Kidney tubule cell (primary cell): Measurements from ENCODE around the gene ZNF518A.

Source experiments
- DNase-seq: peaks from one replicate; pipeline ENCODE4 v3.0.0-alpha.2; 2018; ENCODE audit warnings: low spot score

ZNF518A gene

GRCh38 chr10:96129387-96130325, at the start of gene ZNF518A:
TSS of gene ZNF518A (plus strand) at chr10:96130297. CDS start at chr10:96156323, 26,026 bp downstream.
- peak; percentile 97 for DNase-seq

- no peak for DNase-seq
Measured at GRCh38 chr10:96082153-96082552, 47.9 kb upstream of the ZNF518A start.

- DNase-seq, result no peak
Measured at GRCh38 chr10:96082748-96083147, 47.3 kb upstream of the ZNF518A start.

- DNase-seq, result peak; percentile 38
Measured at GRCh38 chr10:96089116-96089515, 41.0 kb upstream of the ZNF518A start.

- peak; percentile 94 for DNase-seq
Measured at GRCh38 chr10:96089670-96090462, 40.2 kb upstream of the ZNF518A start.

- no peak for DNase-seq
Measured at GRCh38 chr10:96090463-96090800, 39.7 kb upstream of the ZNF518A start.

- no peak for DNase-seq
Measured at GRCh38 chr10:96092999-96093767, 36.9 kb upstream of the ZNF518A start.

- DNase-seq, result no peak
Measured at GRCh38 chr10:96093948-96094347, 36.1 kb upstream of the ZNF518A start.

GRCh38 chr10:96096958-96097357, 33.1 kb upstream of the ZNF518A start:
- DNase-seq, result no peak

- no peak for DNase-seq
Measured at GRCh38 chr10:96097865-96098264, 32.2 kb upstream of the ZNF518A start.

- DNase-seq, result no peak
Measured at GRCh38 chr10:96107623-96108038, 22.5 kb upstream of the ZNF518A start.

GRCh38 chr10:96112531-96112930, 17.6 kb upstream of the ZNF518A start:
- DNase-seq, result no peak

- DNase-seq, result no peak
Measured at GRCh38 chr10:96118604-96119450, 11.3 kb upstream of the ZNF518A start.

GRCh38 chr10:96122824-96123223, 7.3 kb upstream of the ZNF518A start:
- DNase-seq, result no peak

- peak; percentile 59 for DNase-seq
Measured at GRCh38 chr10:96124230-96125141, 5.6 kb upstream of the ZNF518A start.

GRCh38 chr10:96125142-96125515, 5.0 kb upstream of the ZNF518A start:
- no peak for DNase-seq

GRCh38 chr10:96130326-96130995, 364 bp downstream of the ZNF518A start:
- DNase-seq, result no peak

GRCh38 chr10:96131621-96132020, 1.5 kb downstream of the ZNF518A start:
- DNase-seq, result no peak

- DNase-seq, result peak; percentile 11
Measured at GRCh38 chr10:96133135-96133534, 3.0 kb downstream of the ZNF518A start.

- no peak for DNase-seq
Measured at GRCh38 chr10:96136810-96137209, 6.7 kb downstream of the ZNF518A start.
